GM21360 (cell line): ENCODE measurements around the gene ARPC1B.
"Not testable (repeated sequence)": the region's sequence is repeated elsewhere in the genome, so short reads cannot be mapped to it uniquely, and the experiment has no call there.

ENCODE experiments used
- ATAC-seq: cut with Tn5 transposase; IDR thresholded peaks from one replicate; pipeline ENCODE4 v1.9.1; 2021; ENCODE audit warnings: mild to moderate bottlenecking, moderate library complexity; ENCODE audit not compliant: unreplicated experiment

Gene ARPC1B

GRCh38 chr7:99387239-99387635 lies 12.7 kb downstream of the ARPC1B start:
- ATAC-seq = not testable (repeated sequence)

- no peak for ATAC-seq
Observed at GRCh38 chr7:99387912-99388311, 13.4 kb downstream of the ARPC1B start.

GRCh38 chr7:99389772-99390171 lies 15.2 kb downstream of the ARPC1B start:
- no peak for ATAC-seq

GRCh38 chr7:99390941-99391602 lies 16.5 kb downstream of the ARPC1B start:
- no peak for ATAC-seq

- no peak for ATAC-seq
Observed at GRCh38 chr7:99392046-99392445, 17.5 kb downstream of the ARPC1B start.

GRCh38 chr7:99392659-99393354 lies 18.3 kb downstream of the ARPC1B start:
- ATAC-seq = peak; percentile 66

GRCh38 chr7:99393355-99394187 lies 19.0 kb downstream of the ARPC1B start:
- no peak for ATAC-seq

GRCh38 chr7:99394188-99394502 lies 19.6 kb downstream of the ARPC1B start:
- no peak for ATAC-seq

- no peak for ATAC-seq
Observed at GRCh38 chr7:99395616-99396327, 21.2 kb downstream of the ARPC1B start.

- no peak for ATAC-seq
Observed at GRCh38 chr7:99396418-99397296, 22.1 kb downstream of the ARPC1B start.

- ATAC-seq = no peak
Observed at GRCh38 chr7:99397297-99397983, 22.9 kb downstream of the ARPC1B start.

GRCh38 chr7:99398891-99399445 lies 24.4 kb downstream of the ARPC1B start:
- ATAC-seq = no peak

GRCh38 chr7:99399597-99399996 lies 25.1 kb downstream of the ARPC1B start:
- no peak for ATAC-seq

- no peak for ATAC-seq
Observed at GRCh38 chr7:99402854-99403253, 28.3 kb downstream of the ARPC1B start.

GRCh38 chr7:99403764-99404163 lies 29.2 kb downstream of the ARPC1B start:
- ATAC-seq = no peak

- no peak for ATAC-seq
Observed at GRCh38 chr7:99404235-99404976, 29.9 kb downstream of the ARPC1B start.

GRCh38 chr7:99404977-99405320 lies 30.4 kb downstream of the ARPC1B start:
- no peak for ATAC-seq

GRCh38 chr7:99406557-99406956 lies 32.0 kb downstream of the ARPC1B start:
- ATAC-seq = no peak

- peak; percentile 2 for ATAC-seq
Observed at GRCh38 chr7:99407872-99408378, 33.4 kb downstream of the ARPC1B start.
